ENCODE results near the gene MPG.
A peak's percentile ranks its signal among the peaks of the same experiment; 100 is the strongest.

GRCh38 chr16:106623-107324 lies 28.7 kb downstream of the MPG start:
- no peak for TF ChIP-seq EZH2 (IDR thresholded peaks at IDR 0.05; ENCODE audit: borderline replicate concordance, low read depth, low read length, severe bottlenecking)
- TF ChIP-seq CTCF (IDR thresholded peaks at IDR 0.05; ENCODE audit: borderline replicate concordance, extremely low read depth, low read length, poor library complexity, severe bottlenecking) = peak; percentile 90
